Measurements from ENCODE around the gene MICAL3.
"Not testable (repeated sequence)": the region's sequence is repeated elsewhere in the genome, so short reads cannot be mapped to it uniquely, and the experiment has no call there.

Gene MICAL3

DNA sequence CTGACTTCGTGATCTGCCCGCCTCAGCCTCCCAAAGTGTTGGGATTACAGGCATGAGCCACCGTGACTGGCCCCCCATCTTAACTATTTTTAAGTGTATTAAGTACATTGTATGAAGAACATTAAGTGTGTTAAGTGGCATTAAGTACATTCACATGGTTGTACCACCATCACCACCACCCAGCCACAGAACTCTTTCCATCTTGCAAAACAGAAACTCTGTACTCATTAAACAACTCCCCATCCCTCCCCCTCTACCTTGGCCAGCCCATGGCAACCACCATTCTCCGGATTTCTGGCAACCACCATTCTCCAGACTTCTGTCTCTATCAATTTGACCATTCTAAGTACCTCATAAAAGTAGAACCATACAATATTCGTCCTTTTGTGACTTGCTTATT is 35.6 kb upstream of the MICAL3 start:
- DNase-seq, result no peak

GRCh38 chr22:18059473-18059872 is 35.1 kb upstream of the MICAL3 start:
- DNase-seq, result no peak

GRCh38 chr22:18059094-18059417 is 34.7 kb upstream of the MICAL3 start:
- no peak for DNase-seq

DNA sequence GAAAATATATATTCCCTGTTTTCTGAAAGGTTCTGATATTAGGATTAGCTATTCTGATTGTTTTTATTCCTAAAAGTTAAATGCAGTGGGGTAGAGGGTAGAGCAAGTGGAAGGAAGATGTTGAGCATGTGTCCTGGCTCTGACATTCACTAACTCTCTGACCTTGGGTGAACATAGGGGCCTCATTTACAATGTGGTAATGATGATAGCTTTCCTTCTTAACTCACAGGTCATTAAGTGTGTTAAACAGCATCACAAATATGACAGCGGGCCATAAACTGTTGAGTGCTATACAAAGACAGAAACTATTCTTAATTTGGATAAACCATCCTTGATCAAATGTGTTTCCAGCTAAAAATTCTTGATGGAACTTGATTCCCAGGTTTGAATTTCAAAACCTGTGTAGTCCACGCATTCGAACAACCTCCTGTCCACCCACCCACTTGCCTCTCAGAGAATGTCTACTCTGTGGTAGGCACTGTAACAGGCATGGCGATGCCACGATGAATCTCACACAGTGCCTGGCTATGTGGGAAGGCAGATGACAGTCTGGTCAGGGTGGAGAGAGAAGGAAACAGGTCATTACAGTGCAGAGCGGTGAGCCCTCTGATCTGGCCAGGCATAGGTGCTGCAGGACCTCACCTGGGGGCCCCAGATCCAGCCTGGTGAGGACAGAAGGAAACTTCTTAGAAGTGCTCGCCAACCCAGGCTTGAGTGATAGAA is 34.2 kb upstream of the MICAL3 start:
- DNase-seq, result no peak

DNA sequence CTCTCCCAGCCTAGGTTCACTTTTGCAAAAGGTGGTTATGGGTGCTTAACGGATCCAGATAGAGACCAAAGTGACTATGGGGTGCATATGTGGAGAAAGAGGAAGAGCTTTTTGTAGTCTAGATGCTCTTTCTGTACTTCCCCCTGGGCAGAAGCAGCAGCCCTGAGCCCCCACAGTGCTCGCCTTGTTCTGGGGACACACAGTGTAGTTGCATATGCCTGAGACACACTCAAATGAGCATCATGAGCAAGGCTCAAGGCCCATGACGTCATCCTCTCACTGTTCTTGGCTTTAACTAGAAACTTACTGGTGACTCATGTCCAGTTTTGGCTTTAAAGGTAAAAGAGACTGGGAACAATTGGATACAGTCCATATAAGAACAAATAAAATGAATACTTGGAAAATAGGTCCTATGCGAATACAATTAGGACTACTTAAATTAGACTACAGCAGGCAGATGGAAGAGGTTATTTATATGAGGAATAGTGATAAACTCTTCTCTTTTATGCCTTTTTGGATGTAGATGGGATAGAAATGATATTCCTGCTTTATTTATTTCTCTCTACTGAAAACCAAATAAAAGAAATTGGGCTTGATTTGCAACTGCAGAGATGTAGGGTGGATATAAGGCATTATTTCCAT is 33.3 kb upstream of the MICAL3 start:
- no peak for DNase-seq

- no peak for DNase-seq
Measured at GRCh38 chr22:18056807-18057474, 32.6 kb upstream of the MICAL3 start.

GRCh38 chr22:18056161-18056666 is 31.9 kb upstream of the MICAL3 start:
- no peak for DNase-seq

- no peak for DNase-seq
Measured at GRCh38 chr22:18055619-18056160, 31.3 kb upstream of the MICAL3 start.

- DNase-seq, result not testable (repeated sequence)
Measured at GRCh38 chr22:18053216-18053946, 29.0 kb upstream of the MICAL3 start.

DNA sequence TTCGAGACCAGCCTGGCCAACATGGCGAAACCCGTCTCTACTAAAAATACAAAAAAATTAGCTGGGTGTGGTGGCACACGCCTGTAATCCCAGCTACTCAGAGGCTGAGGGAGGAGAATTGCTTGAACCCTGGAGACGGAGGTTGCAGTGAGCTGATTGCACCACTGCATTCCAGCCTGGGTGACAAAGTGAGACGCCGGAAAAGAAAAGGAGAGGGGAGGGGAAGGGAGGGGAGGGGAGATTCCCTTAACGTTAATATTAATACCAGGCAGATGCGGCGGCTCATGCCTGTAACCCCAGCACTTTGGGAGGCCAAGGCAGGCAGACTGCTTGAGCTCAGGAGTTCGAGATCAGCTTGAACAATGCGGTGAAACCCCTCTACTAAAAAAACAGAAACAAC is 26.8 kb upstream of the MICAL3 start:
- DNase-seq, result not testable (repeated sequence)

GRCh38 chr22:18050065-18050464 is 25.7 kb upstream of the MICAL3 start:
- no peak for DNase-seq

DNA sequence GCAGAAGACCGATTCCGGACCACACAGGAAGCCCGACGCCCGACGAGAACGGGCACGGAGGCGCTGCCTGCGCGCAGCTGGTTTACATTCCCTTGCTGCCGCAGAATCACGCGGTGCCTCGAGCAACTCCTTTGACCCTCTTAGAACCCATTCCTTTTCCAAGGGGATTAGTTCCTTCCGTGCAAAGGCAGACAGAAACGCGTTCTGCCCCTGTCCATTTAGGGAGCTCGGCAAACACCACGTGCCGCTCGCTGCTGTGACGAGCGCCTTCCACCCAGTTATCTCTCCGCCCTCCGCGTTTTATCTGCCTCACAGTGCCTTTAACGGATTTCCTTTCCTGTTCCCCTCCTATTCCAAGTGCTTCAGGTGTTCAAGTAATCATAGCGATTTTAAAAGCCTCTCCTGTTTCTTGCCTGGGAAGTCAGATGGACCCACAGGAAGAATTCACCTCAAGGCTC is 24.1 kb upstream of the MICAL3 start:
- DNase-seq, result no peak

DNA sequence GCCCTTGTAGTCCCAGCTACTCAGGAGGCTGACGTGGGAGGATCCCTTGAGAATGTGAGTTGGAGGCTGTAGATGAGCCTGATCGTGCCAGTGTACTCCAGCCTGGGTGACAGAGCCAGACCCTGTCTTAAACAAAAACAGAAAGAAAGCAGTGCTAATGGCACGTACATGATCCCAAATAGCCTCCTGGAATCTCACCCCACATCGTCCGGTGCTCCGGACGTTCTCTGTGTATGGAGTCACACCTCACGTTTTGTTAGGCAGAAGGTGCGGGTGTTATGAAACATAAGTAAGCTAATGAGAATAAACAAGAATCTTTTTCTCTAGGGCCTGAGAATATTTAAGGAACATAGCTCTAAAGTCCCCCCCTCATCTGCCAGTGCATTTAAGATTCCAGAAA is 23.7 kb upstream of the MICAL3 start:
- DNase-seq, result no peak

DNA sequence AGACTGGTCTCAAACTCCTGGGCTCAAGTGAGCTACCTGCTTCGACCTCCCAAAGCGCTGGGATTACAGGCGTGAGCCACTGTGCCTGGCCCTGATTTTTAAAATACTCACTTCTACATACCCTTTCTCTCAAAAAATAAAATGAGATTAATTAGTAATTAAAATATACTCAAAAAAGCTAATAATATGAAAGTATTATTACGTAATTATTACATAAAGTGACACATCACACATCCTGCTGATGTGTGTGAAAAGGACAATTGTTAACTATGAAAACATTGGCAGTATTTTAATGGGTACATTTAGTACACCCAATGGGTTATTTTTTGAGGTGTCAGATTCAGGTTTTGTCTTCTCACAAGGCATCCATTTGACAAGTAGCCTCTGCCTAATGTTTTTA is 21.4 kb upstream of the MICAL3 start:
- no peak for DNase-seq

DNA sequence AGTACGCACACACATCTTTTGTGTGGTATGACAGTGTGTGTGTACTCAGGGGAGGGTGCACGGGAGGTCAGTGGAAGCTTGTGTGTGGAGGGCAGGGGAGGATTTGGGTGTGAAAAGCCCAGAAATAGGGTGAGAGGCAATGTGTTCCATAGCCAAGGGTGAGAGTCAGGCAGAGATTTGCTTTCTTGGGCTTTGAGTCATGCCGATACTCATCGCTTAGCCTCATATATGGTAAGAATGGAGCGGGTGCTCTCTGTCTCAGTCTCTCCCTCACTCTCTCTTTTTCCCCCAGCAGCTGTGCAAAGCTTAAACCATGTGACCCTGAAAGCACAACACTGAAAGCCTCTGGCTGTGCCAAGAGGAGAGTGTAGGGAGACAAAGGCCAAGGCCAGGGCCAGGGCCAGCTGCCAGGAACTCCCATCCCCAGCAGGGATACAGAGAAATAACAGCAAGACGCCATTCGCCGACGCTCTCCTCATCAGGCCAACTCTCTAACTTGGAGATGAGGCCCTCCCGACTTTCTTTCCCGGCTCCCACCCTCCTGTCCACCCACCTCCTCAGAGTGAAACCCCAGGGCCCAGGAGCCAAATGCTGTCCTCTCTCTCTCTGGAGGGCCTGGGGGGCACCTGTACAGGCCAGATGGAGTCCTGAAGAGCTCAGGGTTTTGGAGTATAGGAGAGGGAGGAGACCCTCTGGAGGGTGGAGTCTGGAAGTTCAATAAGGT is 20.3 kb upstream of the MICAL3 start:
- no peak for DNase-seq

DNA sequence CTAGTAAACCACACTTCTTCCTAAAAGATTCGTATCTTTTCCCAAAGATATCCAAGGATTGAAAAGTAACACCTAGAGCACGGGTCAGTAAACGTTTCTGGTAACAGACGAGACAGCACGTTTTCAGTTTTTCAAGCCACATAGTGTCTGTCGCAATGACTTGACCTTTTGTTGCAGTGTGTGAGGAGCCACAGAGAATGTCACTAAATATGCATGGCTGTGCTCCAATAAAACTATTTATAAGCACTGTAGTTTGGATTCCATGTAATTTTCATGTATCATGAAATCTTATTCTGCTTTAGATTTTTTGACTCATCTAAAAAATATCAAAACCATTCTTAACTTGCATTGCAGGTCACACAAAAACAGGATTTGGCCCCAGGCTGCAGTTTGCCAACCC is 18.3 kb upstream of the MICAL3 start:
- DNase-seq, result no peak

GRCh38 chr22:18040898-18041297 is 16.5 kb upstream of the MICAL3 start:
- not testable (repeated sequence) for DNase-seq

DNA sequence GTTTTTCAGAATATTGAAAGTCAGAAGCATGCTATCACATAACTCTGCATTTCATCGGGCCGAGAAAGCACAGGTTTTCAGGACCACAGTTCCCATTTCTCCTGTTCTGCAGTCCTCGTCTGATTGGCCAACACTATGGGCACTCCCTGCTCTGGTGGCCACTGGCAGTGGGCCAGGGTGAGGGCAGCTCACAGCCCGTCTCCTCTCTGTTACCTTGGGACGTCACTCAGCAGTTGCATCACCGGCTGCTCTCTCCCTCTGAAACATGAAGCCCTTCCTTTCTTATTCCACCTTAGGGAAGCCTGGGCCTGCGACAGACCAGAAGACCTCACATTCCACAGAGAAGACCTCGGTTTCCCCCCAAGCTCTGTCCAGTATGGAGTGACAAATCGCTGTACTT is 11.4 kb upstream of the MICAL3 start:
- no peak for DNase-seq

DNA sequence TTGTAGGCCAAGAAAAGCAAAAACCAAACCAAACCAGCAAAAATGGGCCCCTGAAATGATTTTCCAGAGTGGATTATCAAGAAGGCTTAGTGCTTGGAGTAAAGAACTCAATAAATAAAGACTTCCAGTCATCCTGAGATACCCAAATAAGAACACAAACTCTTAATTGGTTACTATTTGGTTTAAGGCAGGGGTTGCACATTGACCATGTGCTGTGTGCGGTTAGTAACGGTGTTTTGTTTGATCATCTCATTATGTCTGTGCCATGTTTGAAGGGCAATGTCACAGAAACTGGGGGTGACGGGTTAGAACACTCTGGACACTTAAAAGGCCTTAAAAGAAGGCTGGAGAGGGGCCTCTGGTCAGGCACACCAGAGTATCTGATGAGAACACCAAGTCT is 9.7 kb upstream of the MICAL3 start:
- no peak for DNase-seq

- no peak for DNase-seq
Measured at GRCh38 chr22:18033204-18033998, 9.0 kb upstream of the MICAL3 start.

- no peak for DNase-seq
Measured at GRCh38 chr22:18032455-18033101, 8.2 kb upstream of the MICAL3 start.
